ENCODE data around the gene MINDY1.

Gene MINDY1

DNA sequence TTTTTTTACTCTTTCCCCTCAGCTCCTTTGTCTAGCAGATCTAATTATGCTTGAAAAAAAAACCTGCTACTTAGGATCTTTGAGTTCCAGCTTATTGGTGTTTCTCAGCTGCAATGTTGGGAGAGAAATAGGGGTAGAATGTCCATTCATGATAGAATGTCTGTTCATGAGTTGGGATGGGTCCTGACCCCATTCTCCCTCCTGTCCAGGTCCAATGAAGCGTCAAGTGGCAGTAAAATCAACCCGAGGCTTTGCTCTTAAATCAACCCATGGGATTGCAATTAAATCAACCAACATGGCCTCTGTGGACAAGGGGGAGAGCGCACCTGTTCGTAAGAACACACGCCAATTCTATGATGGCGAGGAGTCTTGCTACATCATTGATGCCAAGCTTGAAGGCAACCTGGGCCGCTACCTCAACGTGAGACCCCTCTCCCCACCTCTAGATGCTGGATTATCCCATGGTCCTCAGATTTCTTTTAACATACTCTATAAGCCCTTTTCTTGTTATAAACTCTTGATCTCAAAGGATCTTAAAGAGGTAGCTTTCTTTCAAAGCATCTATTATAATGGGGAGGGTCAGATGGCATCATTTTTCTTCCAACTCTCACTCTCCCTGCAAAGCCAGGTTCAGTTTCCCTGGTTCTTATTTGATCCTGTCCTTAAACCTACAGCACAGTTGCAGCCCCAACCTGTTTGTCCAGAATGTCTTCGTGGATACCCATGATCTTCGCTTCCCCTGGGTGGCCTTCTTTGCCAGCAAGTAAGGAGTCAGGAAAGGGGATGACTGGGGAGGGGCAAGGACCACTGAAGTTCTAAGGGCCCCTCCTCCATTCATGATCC is 43.2 kb downstream of the MINDY1 start:
- Histone ChIP-seq H3K4me1 (ENCODE audit: control insufficient read depth, insufficient read depth, low read length) (no peaks in the 10 kb centered on the region), H3K27me3 (ENCODE audit: control insufficient read depth, insufficient read depth, low read length) (no peaks in the 10 kb centered on the region), H3K9me3 (ENCODE audit: control insufficient read depth, insufficient read depth, low read length) (no peaks in the 10 kb centered on the region), H3K36me3 (ENCODE audit: control insufficient read depth, insufficient read depth, low read length) (peaks cover 97% of the 10 kb centered on the region), H3K27ac (ENCODE audit: low read depth, low read length) (no peak overlapping the region), H3K9ac (ENCODE audit: low read depth, low read length) (no peak overlapping the region), H3K4me3 (ENCODE audit: low read depth, low read length) (no peak overlapping the region)

- no peak overlapping the region for H3K9ac ChIP-seq (ENCODE audit: low read depth, low read length)
- no peak overlapping the region for H3K27ac ChIP-seq (ENCODE audit: low read depth, low read length)
- H3K4me1 ChIP-seq (ENCODE audit: control insufficient read depth, insufficient read depth, low read length), result no peaks in the 10 kb centered on the region
- no peaks in the 10 kb centered on the region for H3K9me3 ChIP-seq (ENCODE audit: control insufficient read depth, insufficient read depth, low read length)
- H3K4me3 ChIP-seq (ENCODE audit: low read depth, low read length), result no peak overlapping the region
- H3K27me3 ChIP-seq (ENCODE audit: control insufficient read depth, insufficient read depth, low read length), result no peaks in the 10 kb centered on the region
- H3K36me3 ChIP-seq (ENCODE audit: control insufficient read depth, insufficient read depth, low read length), result peaks cover 94% of the 10 kb centered on the region
Measured at GRCh38 chr1:150961756-150962155, 44.9 kb downstream of the MINDY1 start.

GRCh38 chr1:150960646-150961045 is 46.1 kb downstream of the MINDY1 start:
- no peak overlapping the region for H3K4me3 ChIP-seq (ENCODE audit: low read depth, low read length)
- peaks cover 91% of the 10 kb centered on the region for H3K36me3 ChIP-seq (ENCODE audit: control insufficient read depth, insufficient read depth, low read length)
- H3K4me1 ChIP-seq (ENCODE audit: control insufficient read depth, insufficient read depth, low read length), result no peaks in the 10 kb centered on the region
- H3K27ac ChIP-seq (ENCODE audit: low read depth, low read length), result no peak overlapping the region
- no peak overlapping the region for H3K9ac ChIP-seq (ENCODE audit: low read depth, low read length)
- no peaks in the 10 kb centered on the region for H3K27me3 ChIP-seq (ENCODE audit: control insufficient read depth, insufficient read depth, low read length)
- H3K9me3 ChIP-seq (ENCODE audit: control insufficient read depth, insufficient read depth, low read length), result no peaks in the 10 kb centered on the region

GRCh38 chr1:150957666-150958065 is 49.0 kb downstream of the MINDY1 start:
- Histone ChIP-seq H3K9me3 (ENCODE audit: control insufficient read depth, insufficient read depth, low read length) (no peaks in the 10 kb centered on the region), H3K4me3 (ENCODE audit: low read depth, low read length) (no peak overlapping the region), H3K36me3 (ENCODE audit: control insufficient read depth, insufficient read depth, low read length) (peaks cover 89% of the 10 kb centered on the region), H3K9ac (ENCODE audit: low read depth, low read length) (no peak overlapping the region), H3K4me1 (ENCODE audit: control insufficient read depth, insufficient read depth, low read length) (no peaks in the 10 kb centered on the region), H3K27ac (ENCODE audit: low read depth, low read length) (no peak overlapping the region), H3K27me3 (ENCODE audit: control insufficient read depth, insufficient read depth, low read length) (no peaks in the 10 kb centered on the region)

DNA sequence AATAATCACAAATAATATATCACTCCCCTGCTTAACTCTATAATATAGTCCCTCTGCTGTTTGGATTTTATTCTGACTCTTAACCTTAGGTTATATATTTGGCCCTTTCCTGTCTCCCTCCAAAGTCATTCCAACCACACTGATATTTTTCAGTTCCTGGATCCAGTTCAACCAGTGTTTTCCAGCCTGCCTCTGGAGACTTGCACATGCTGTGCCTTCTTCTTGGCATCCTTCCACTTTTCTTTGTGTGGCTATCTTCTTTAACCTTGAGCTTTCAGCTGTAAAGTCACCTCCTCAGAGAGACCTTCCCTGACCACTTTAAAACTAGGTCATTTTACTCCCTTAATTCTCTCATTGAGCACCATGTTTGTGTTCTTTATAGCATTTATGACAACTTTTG is 51.4 kb downstream of the MINDY1 start:
- Histone ChIP-seq H3K27ac (ENCODE audit: low read depth, low read length) (no peak overlapping the region), H3K36me3 (ENCODE audit: control insufficient read depth, insufficient read depth, low read length) (peaks cover 87% of the 10 kb centered on the region), H3K4me1 (ENCODE audit: control insufficient read depth, insufficient read depth, low read length) (no peaks in the 10 kb centered on the region), H3K27me3 (ENCODE audit: control insufficient read depth, insufficient read depth, low read length) (no peaks in the 10 kb centered on the region), H3K4me3 (ENCODE audit: low read depth, low read length) (no peak overlapping the region), H3K9ac (ENCODE audit: low read depth, low read length) (no peak overlapping the region), H3K9me3 (ENCODE audit: control insufficient read depth, insufficient read depth, low read length) (no peaks in the 10 kb centered on the region)

- Histone ChIP-seq H3K27me3 (ENCODE audit: control insufficient read depth, insufficient read depth, low read length) (no peaks in the 10 kb centered on the region), H3K9me3 (ENCODE audit: control insufficient read depth, insufficient read depth, low read length) (no peaks in the 10 kb centered on the region), H3K9ac (ENCODE audit: low read depth, low read length) (no peak overlapping the region), H3K4me3 (ENCODE audit: low read depth, low read length) (no peak overlapping the region), H3K36me3 (ENCODE audit: control insufficient read depth, insufficient read depth, low read length) (peaks cover 88% of the 10 kb centered on the region), H3K27ac (ENCODE audit: low read depth, low read length) (no peak overlapping the region), H3K4me1 (ENCODE audit: control insufficient read depth, insufficient read depth, low read length) (no peaks in the 10 kb centered on the region)
Measured at GRCh38 chr1:150954708-150955107, 52.0 kb downstream of the MINDY1 start.
